Measurements from ENCODE around the gene DENND5B. TPM values are rescaled to one million over a fixed set of nuclear protein-coding genes. Genes with fewer than 3 reads are reported as not detected.

The DENND5B gene
- total RNA-seq, 1 experiment from 2014 or later: 18.6 TPM

DNA sequence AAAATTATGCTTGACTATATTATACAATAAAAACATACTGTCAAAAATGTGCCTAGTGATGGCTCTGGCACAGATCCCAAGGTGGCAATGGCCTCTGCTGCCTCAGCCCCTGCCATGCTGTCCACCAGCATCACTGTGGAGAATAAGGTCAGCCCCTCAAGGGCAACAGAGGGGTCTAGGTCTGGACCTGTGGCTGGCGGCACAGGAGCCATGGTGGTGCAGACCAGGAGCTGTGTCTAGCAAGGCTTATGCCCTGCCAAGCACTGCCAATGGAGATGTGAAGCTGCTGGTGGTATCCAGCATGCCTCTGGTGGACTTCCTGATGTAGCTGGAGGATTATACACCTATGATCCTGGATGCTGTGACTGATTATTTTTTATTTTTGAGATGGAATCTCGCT is 125.9 kb downstream of the DENND5B start:
- H3K4me1 Mint-ChIP-seq (ENCODE audit: insufficient read depth, unreplicated experiment): no peaks in the 10 kb centered on the region
- intact Hi-C loops (cut with micrococcal nuclease): no loop called here
- no peak overlapping the region for H3K4me3 Mint-ChIP-seq (ENCODE audit: unreplicated experiment)
- H3K36me3 Mint-ChIP-seq (ENCODE audit: insufficient read depth, unreplicated experiment): peaks cover 17% of the 10 kb centered on the region
- no peak overlapping the region for H3K27ac Mint-ChIP-seq (ENCODE audit: low read depth, unreplicated experiment)
- H3K9me3 Mint-ChIP-seq (ENCODE audit: unreplicated experiment): no peaks in the 10 kb centered on the region
- TF ChIP-seq, protein P1, sequence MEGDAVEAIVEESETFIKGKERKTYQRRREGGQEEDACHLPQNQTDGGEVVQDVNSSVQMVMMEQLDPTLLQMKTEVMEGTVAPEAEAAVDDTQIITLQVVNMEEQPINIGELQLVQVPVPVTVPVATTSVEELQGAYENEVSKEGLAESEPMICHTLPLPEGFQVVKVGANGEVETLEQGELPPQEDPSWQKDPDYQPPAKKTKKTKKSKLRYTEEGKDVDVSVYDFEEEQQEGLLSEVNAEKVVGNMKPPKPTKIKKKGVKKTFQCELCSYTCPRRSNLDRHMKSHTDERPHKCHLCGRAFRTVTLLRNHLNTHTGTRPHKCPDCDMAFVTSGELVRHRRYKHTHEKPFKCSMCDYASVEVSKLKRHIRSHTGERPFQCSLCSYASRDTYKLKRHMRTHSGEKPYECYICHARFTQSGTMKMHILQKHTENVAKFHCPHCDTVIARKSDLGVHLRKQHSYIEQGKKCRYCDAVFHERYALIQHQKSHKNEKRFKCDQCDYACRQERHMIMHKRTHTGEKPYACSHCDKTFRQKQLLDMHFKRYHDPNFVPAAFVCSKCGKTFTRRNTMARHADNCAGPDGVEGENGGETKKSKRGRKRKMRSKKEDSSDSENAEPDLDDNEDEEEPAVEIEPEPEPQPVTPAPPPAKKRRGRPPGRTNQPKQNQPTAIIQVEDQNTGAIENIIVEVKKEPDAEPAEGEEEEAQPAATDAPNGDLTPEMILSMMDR (IDR thresholded peaks at IDR 0.05; ENCODE audit: unreplicated experiment): no peak
- no TSS peak for BruUV-seq (replicated peaks)
- no peaks in the 10 kb centered on the region for H3K27me3 Mint-ChIP-seq (ENCODE audit: insufficient read depth, unreplicated experiment)
- DNase-seq (ENCODE audit: unreplicated experiment): no peak
- POLR2A ChIA-PET: no interaction called here
- CTCF ChIA-PET: no interaction called here

DNA sequence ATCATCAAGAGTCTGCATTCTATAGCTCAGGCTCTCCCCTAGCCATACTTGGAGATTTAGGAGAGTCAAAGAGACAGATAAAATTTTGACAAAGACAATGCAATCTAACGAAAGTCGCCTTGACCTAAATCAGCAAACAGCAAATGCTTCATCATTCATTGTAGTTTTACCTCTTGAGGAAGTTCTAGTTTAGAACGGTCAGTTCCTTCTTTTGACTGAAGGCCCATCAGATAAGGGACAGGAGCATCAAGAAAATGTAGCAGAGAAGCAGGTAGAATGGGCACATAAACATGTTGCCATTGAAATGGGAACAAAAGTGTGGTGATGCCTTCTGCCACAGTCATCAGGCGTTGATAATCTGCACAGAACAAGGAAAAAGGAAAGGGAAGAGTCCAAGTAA is 130.9 kb downstream of the DENND5B start:
- POLR2A ChIA-PET: interaction anchor here (1.2 kb wide), 2 partner anchors 15 to 134 kb away, joined by 3 read pairs; partner anchors contain the start of gene SINHCAF
- CTCF ChIA-PET: interaction anchor here (1.2 kb wide), 1 partner anchor 130 kb away, joined by 3 read pairs; no protein-coding TSS in a partner anchor
- H3K4me1 Mint-ChIP-seq (ENCODE audit: insufficient read depth, unreplicated experiment): no peaks in the 10 kb centered on the region

DNA sequence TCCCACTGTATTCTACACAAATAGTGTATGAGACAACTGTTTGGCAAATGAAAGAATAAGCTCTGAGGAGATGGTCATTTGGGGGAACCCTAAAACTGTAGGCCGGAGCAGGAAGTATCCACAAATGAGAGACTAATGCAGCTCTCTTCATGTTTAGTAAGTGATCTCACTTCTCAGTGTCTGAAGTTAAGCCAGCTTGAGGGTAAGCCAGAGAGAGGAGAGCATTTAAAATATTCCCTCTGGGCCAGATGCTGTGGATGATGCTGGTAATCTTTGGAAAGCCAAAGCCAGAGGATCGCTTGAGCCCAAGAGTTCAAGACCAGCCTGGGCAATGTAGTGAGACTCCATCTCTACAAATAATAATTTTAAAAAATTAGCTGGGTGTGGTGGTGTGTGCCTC is 134.4 kb downstream of the DENND5B start:
- H3K36me3 Mint-ChIP-seq (ENCODE audit: insufficient read depth, unreplicated experiment): peaks cover 22% of the 10 kb centered on the region
- no TSS peak for BruUV-seq (replicated peaks)
- H3K4me1 Mint-ChIP-seq (ENCODE audit: insufficient read depth, unreplicated experiment): no peaks in the 10 kb centered on the region
- CTCF ChIA-PET: interaction anchor here (0.6 kb wide), 1 partner anchor 129 kb away, joined by 3 read pairs; no protein-coding TSS in a partner anchor
- no peak overlapping the region for H3K27ac Mint-ChIP-seq (ENCODE audit: low read depth, unreplicated experiment)
- no peaks in the 10 kb centered on the region for H3K9me3 Mint-ChIP-seq (ENCODE audit: unreplicated experiment)
- TF ChIP-seq, protein P1 (IDR thresholded peaks at IDR 0.05; ENCODE audit: unreplicated experiment): no peak
- no peaks in the 10 kb centered on the region for H3K27me3 Mint-ChIP-seq (ENCODE audit: insufficient read depth, unreplicated experiment)
- POLR2A ChIA-PET: interaction anchor here (0.5 to 1.5 kb wide), 2 partner anchors 21 kb away, joined by 3 to 4 read pairs; no protein-coding TSS in a partner anchor
- intact Hi-C loops (cut with micrococcal nuclease): no loop called here
- no peak overlapping the region for H3K4me3 Mint-ChIP-seq (ENCODE audit: unreplicated experiment)
- DNase-seq (ENCODE audit: unreplicated experiment): no peak

More for the DNA sequence above, 130.9 kb downstream of the DENND5B start:
- Mint-ChIP-seq H3K27me3 (ENCODE audit: insufficient read depth, unreplicated experiment) (no peaks in the 10 kb centered on the region), H3K27ac (ENCODE audit: low read depth, unreplicated experiment) (no peak overlapping the region), H3K36me3 (ENCODE audit: insufficient read depth, unreplicated experiment) (peaks cover 4% of the 10 kb centered on the region), H3K9me3 (ENCODE audit: unreplicated experiment) (no peaks in the 10 kb centered on the region), H3K4me3 (ENCODE audit: unreplicated experiment) (no peak overlapping the region)
- intact Hi-C loops (cut with micrococcal nuclease): no loop called here
- DNase-seq (ENCODE audit: unreplicated experiment): no peak
- TF ChIP-seq, protein P1 (IDR thresholded peaks at IDR 0.05; ENCODE audit: unreplicated experiment): no peak
- BruUV-seq (replicated peaks): no TSS peak

DNA sequence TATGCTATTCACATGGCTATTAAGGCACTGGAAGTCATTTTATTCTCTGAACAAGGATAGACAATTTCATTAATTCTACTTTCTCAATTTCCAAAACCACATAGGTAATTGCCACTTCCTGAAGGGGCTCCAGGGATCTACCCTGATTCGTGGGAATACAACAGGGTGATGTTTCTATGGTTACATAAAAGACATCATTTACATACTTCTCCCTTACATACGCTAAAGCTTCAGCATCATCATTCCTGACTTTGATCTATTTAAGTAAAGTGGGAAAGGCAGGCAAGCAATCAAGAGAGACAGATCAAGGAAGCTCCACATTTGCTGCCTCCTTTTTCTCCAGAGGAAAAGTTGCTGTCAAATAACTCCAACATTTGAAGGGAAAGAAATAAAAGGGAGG is 146.2 kb downstream of the DENND5B start:
- no TSS peak for BruUV-seq (replicated peaks)

More for the DNA sequence above, 146.2 kb downstream of the DENND5B start:
- Mint-ChIP-seq H3K4me3 (ENCODE audit: unreplicated experiment) (no peak overlapping the region), H3K4me1 (ENCODE audit: insufficient read depth, unreplicated experiment) (no peaks in the 10 kb centered on the region), H3K36me3 (ENCODE audit: insufficient read depth, unreplicated experiment) (peaks cover 24% of the 10 kb centered on the region), H3K27me3 (ENCODE audit: insufficient read depth, unreplicated experiment) (no peaks in the 10 kb centered on the region), H3K9me3 (ENCODE audit: unreplicated experiment) (no peaks in the 10 kb centered on the region), H3K27ac (ENCODE audit: low read depth, unreplicated experiment) (no peak overlapping the region)
- DNase-seq (ENCODE audit: unreplicated experiment): no peak
- CTCF ChIA-PET: interaction anchor here (0.7 to 2.0 kb wide), 3 partner anchors 9 to 81 kb away, joined by 3 to 5 read pairs (median 4); no protein-coding TSS in a partner anchor
- TF ChIP-seq, protein P1 (IDR thresholded peaks at IDR 0.05; ENCODE audit: unreplicated experiment): no peak
- intact Hi-C loops (cut with micrococcal nuclease): no loop called here
- POLR2A ChIA-PET: no interaction called here
